Sigmoid colon (tissue), 7 donors: ENCODE measurements around the gene STIL. TPM values are rescaled to one million over a fixed set of nuclear protein-coding genes. Genes with fewer than 3 reads are reported as not detected.

ENCODE experiments used
- DNase-seq: peaks from one replicate; pipeline ENCODE4 v3.0.0-alpha.2; 2019
- H3K27ac ChIP-seq, 4 donors: fragments of 200-600 bp; sonication (generic); one replicate each; pipeline ENCODE4 v1.5.1; 2016 to 2019; ENCODE audit warnings: mild to moderate bottlenecking in 1 of 4
- H3K27me3 ChIP-seq, 3 donors: fragments of 200-600 bp; sonication (generic); one replicate each; pipeline ENCODE4 v1.5.1; 2019; ENCODE audit warnings: mild to moderate bottlenecking in 1 of 3
- H3K36me3 ChIP-seq, 4 donors: fragments of 200-600 bp; sonication (generic); one replicate each; pipeline ENCODE4 v1.5.1; 2016 to 2019
- H3K4me1 ChIP-seq, 4 donors: fragments of 200-600 bp; sonication (generic); one replicate each; pipeline ENCODE4 v1.5.1; 2017 to 2019
- H3K4me3 ChIP-seq, 4 donors: fragments of 200-600 bp; sonication (generic); one replicate each; pipeline ENCODE4 v1.5.1; 2017 to 2019; ENCODE audit warnings: mild to moderate bottlenecking in 2 of 4, moderate library complexity in 1 of 4
- H3K9me3 ChIP-seq, 4 donors: fragments of 200-600 bp in 3 of 4; sonication (generic) in 3 of 4; one replicate each; pipeline versions ENCODE4 v1.5.1 to v1.6.1; 2013 to 2019
- CTCF ChIP-seq, 4 experiments: fragments of 450-650 bp in 3 of 4; fragments of 200-600 bp in 1 of 4; IDR thresholded peaks; one replicate each; pipeline ENCODE4 v1.5.1; 2016 to 2019; ENCODE audit warnings: antibody characterized with exemption in 4 of 4, mild to moderate bottlenecking in 3 of 4, moderate library complexity in 2 of 4
- EP300 ChIP-seq, 4 donors: sonication (generic); formaldehyde crosslinking; IDR thresholded peaks; one replicate each; pipeline ENCODE4 v1.6.1; 2017; ENCODE audit warnings: antibody characterized with exemption in 4 of 4
- POLR2A ChIP-seq, 2 donors: fragments of 450-650 bp; IDR thresholded peaks; one replicate each; pipeline ENCODE4 v1.6.1; 2016; ENCODE audit warnings: antibody characterized with exemption in 2 of 2, mild to moderate bottlenecking in 2 of 2, moderate library complexity in 2 of 2
- POLR2AphosphoS5 ChIP-seq, 4 donors: sonication (generic); formaldehyde crosslinking; IDR thresholded peaks; one replicate each; pipeline ENCODE4 v1.6.1; 2017; ENCODE audit warnings: antibody characterized with exemption in 4 of 4
- WGBS, 2 donors: extraction: QIAGEN DNeasy Blood & Tissue Kit; methylation state at CpG; one replicate each; pipeline ENCODE4 v1.1.7; 2013; 5-methylcytosine and 5-hydroxymethylcytosine counted together
- intact Hi-C: fragments of 100-400 bp; cut with DNase I; formaldehyde crosslinking; loops from one replicate; pipeline ENCODE4 v1.15.1; 2023
- polyA plus RNA-seq, 3 donors: library from polyadenylated mRNA; stranded (reverse); fragments of 200-250 nt; gene quantifications; one replicate each; pipeline ENCODE4 v1.2.3, GENCODE V29; 2013
- total RNA-seq, 4 donors: library from RNA; depleted of rRNA; stranded (reverse); fragments of >200 nt; gene quantifications; one replicate each; pipeline ENCODE4 v1.1.0, GENCODE V29; 2016
- donor health status: healthy with polysubstance abuse.
- donor health status: Bipolar disorder and iron deficiency.
- donor health status: healthy.

STIL gene
- total and polyA plus RNA-seq, 7 donors, result 0.28 to 5.7 (median 0.71) TPM

GRCh38 chr1:47337350-47337749, 23.4 kb upstream of the STIL start:
- Histone ChIP-seq H3K4me3 (no peak overlapping the region), H3K4me1 (peaks cover 0 to 42% (median 35%) of the 10 kb centered on the region in 4 donors), H3K36me3 (no peaks in the 10 kb centered on the region), H3K27me3 (no peaks in the 10 kb centered on the region), H3K9me3 (no peaks in the 10 kb centered on the region), H3K27ac (no peak overlapping the region)
- TF ChIP-seq POLR2A (IDR thresholded peaks at IDR 0.05) (no peak), EP300 (IDR thresholded peaks at IDR 0.05) (no peak), POLR2AphosphoS5 (IDR thresholded peaks at IDR 0.05) (no peak), CTCF (IDR thresholded peaks at IDR 0.05) (no peak)
- DNase-seq, result no peak
- WGBS, 2 donors, result 80 to 82% methylated on average over 6 of the region's 6 CpGs
- intact Hi-C loops, result no loop called here

- no peak for DNase-seq
- peak overlapping the region; percentile 98 to 100 (median 100) for H3K27ac ChIP-seq
- TF ChIP-seq CTCF (IDR thresholded peaks at IDR 0.05), result no peak
- no peak for TF ChIP-seq EP300 (IDR thresholded peaks at IDR 0.05)
- no peak for TF ChIP-seq POLR2A (IDR thresholded peaks at IDR 0.05)
- TF ChIP-seq POLR2AphosphoS5 (IDR thresholded peaks at IDR 0.05), result no peak
- no peaks in the 10 kb centered on the region for H3K36me3 ChIP-seq
- WGBS, 2 donors, result 23 to 45% methylated on average over 9 of the region's 9 CpGs
- no peaks in the 10 kb centered on the region for H3K27me3 ChIP-seq
- intact Hi-C loops, result loop anchor here (1.0 to 5.0 kb wide), 3 partner anchors 21 to 103 kb away; partner anchors contain the start of genes FOXD2, STIL and TAL1
- H3K9me3 ChIP-seq, result no peaks in the 10 kb centered on the region
- peak overlapping the region; percentile 96 to 98 (median 98) for H3K4me3 ChIP-seq
- H3K4me1 ChIP-seq, result peaks cover 0 to 47% (median 39%) of the 10 kb centered on the region in 4 donors
Measured at GRCh38 chr1:47334765-47335435, 21.0 kb upstream of the STIL start.

- Histone ChIP-seq H3K27me3 (no peaks in the 10 kb centered on the region), H3K4me1 (peaks cover 0 to 47% (median 39%) of the 10 kb centered on the region in 4 donors), H3K9me3 (no peaks in the 10 kb centered on the region), H3K27ac (peak overlapping the region; percentile 98 to 100 (median 100)), H3K4me3 (peak overlapping the region; percentile 96 to 98 (median 98)), H3K36me3 (no peaks in the 10 kb centered on the region)
- intact Hi-C loops, result loop anchor here (1.0 to 5.0 kb wide), 3 partner anchors 20 to 103 kb away; partner anchors contain the start of genes FOXD2, STIL and TAL1
- DNase-seq, result peak; percentile 88
- WGBS, 2 donors, result 0% methylated on average over 90 of the region's 90 CpGs
- TF ChIP-seq POLR2AphosphoS5 (IDR thresholded peaks at IDR 0.05) (peak in 3 of 4 donors; percentile 35 to 76 (median 62)), POLR2A (IDR thresholded peaks at IDR 0.05) (peak in 1 of 2 donors; percentile 17), CTCF (IDR thresholded peaks at IDR 0.05) (peak in 1 of 4 experiments; percentile 13), EP300 (IDR thresholded peaks at IDR 0.05) (no peak)
Measured at GRCh38 chr1:47333922-47334764, 20.2 kb upstream of the STIL start.

GRCh38 chr1:47333578-47333921, 19.6 kb upstream of the STIL start, which contains the start of gene CMPK1:
TSS of gene CMPK1 (plus strand) at chr1:47333790. CDS start at chr1:47333946, 156 bp downstream.
- no peaks in the 10 kb centered on the region for H3K9me3 ChIP-seq
- no peaks in the 10 kb centered on the region for H3K27me3 ChIP-seq
- TF ChIP-seq POLR2A (IDR thresholded peaks at IDR 0.05) (no peak), CTCF (IDR thresholded peaks at IDR 0.05) (no peak)
- peak; percentile 89 for DNase-seq
- peak within 1 kb of the TSS; percentile 98 to 100 (median 100) for H3K27ac ChIP-seq
- peak within 1 kb of the TSS; percentile 96 to 98 (median 98) for H3K4me3 ChIP-seq
- H3K4me1 ChIP-seq, result peaks cover 0 to 47% (median 39%) of the 10 kb centered on the region in 4 donors
- intact Hi-C loops, result loop anchor here (5.0 kb wide), 2 partner anchors 101 to 104 kb away; partner anchors contain the start of genes FOXD2 and TAL1
- 0% methylated on average over 40 of the region's 40 CpGs for WGBS, 2 donors
- no peaks in the 10 kb centered on the region for H3K36me3 ChIP-seq
